Thyroid gland (tissue), 4 donors: ENCODE measurements around the gene SBDS. TPM values are rescaled to one million over a fixed set of nuclear protein-coding genes. Genes with fewer than 3 reads are reported as not detected.
A peak's percentile ranks its signal among the peaks of the same experiment; 100 is the strongest.
"Not testable (repeated sequence)": the region's sequence is repeated elsewhere in the genome, so short reads cannot be mapped to it uniquely, and the experiment has no call there.

Experiments
- DNase-seq, 2 donors: peaks; one replicate each; pipeline ENCODE4 v3.0.0-alpha.2; 2019
- H3K27ac ChIP-seq, 3 donors: fragments of 200-600 bp; sonication (generic); 1 replicate in 2 of 3; 2 replicates in 1 of 3; pipeline ENCODE4 v1.5.1; 2016 to 2019; ENCODE audit warnings: mild to moderate bottlenecking in 1 of 3, moderate library complexity in 1 of 3
- H3K27me3 ChIP-seq: fragments of 200-600 bp; sonication (generic); one replicate; pipeline ENCODE4 v1.5.1; 2019
- H3K36me3 ChIP-seq, 2 donors: fragments of 200-600 bp; sonication (generic); one replicate each; pipeline ENCODE4 v1.5.1; 2016 to 2019
- H3K4me1 ChIP-seq, 2 donors: fragments of 200-600 bp; sonication (generic); one replicate each; pipeline ENCODE4 v1.5.1; 2017 to 2019
- H3K4me3 ChIP-seq, 3 donors: fragments of 200-600 bp; sonication (generic); replicated peaks in 1 of 3; 1 replicate in 2 of 3; 2 replicates in 1 of 3; pipeline ENCODE4 v1.5.1; 2016; ENCODE audit warnings: mild to moderate bottlenecking in 1 of 3
- H3K9me3 ChIP-seq: fragments of 200-600 bp; sonication (generic); one replicate; pipeline ENCODE4 v1.5.1; 2017
- CTCF ChIP-seq, 6 experiments: fragments of 200-600 bp in 3 of 6; fragments of 450-650 bp in 3 of 6; sonication (generic) in 3 of 6; IDR thresholded peaks; one replicate each; pipeline ENCODE4 v1.5.1; 2016 to 2019; ENCODE audit warnings: antibody characterized with exemption in 6 of 6, mild to moderate bottlenecking in 2 of 6, inconsistent platforms in 1 of 6, moderate library complexity in 1 of 6
- POLR2A ChIP-seq, 2 donors: fragments of 450-650 bp; IDR thresholded peaks; one replicate each; pipeline ENCODE4 v1.6.1; 2017; ENCODE audit warnings: antibody characterized with exemption in 2 of 2, mild to moderate bottlenecking in 2 of 2, moderate library complexity in 1 of 2
- WGBS, 2 donors: methylation state at CpG; one replicate each; pipeline ENCODE4 v1.1.5; 2017; 5-methylcytosine and 5-hydroxymethylcytosine counted together
- intact Hi-C: fragments of 100-400 bp; cut with DNase I; formaldehyde crosslinking; loops from one replicate; pipeline ENCODE4 v1.15.1; 2023
- total RNA-seq, 4 donors: library from RNA; depleted of rRNA; stranded (reverse); fragments of >200 nt; gene quantifications; one replicate each; pipeline ENCODE4 v1.2.3, GENCODE V29; 2016

SBDS gene
- total RNA-seq, 4 donors from 2014 or later = 91.7 to 157 (median 115) TPM

- DNase-seq = no peak
- Histone ChIP-seq H3K4me1 (no peaks in the 10 kb centered on the region), H3K9me3 (no peaks in the 10 kb centered on the region), H3K4me3 (no peak overlapping the region), H3K27me3 (no peaks in the 10 kb centered on the region), H3K27ac (no peak overlapping the region), H3K36me3 (peaks cover 0 to 18% of the 10 kb centered on the region in 2 donors)
- WGBS, 2 donors = 88 to 94% methylated on average over 4 of the region's 4 CpGs
- TF ChIP-seq POLR2A (IDR thresholded peaks at IDR 0.05) (no peak), CTCF (IDR thresholded peaks at IDR 0.05) (no peak)
- intact Hi-C loops = no loop called here
Observed at GRCh38 chr7:67008260-67008659, 12.9 kb upstream of the SBDS start.

GRCh38 chr7:67006965-67007364 is 11.6 kb upstream of the SBDS start:
- peaks cover 0 to 9% of the 10 kb centered on the region in 2 donors for H3K36me3 ChIP-seq

GRCh38 chr7:67004145-67004544 is 8.8 kb upstream of the SBDS start:
- intact Hi-C loops, H3K27ac ChIP-seq, H3K9me3 ChIP-seq, DNase-seq, H3K4me1 ChIP-seq, H3K4me3 ChIP-seq, H3K27me3 ChIP-seq, H3K36me3 ChIP-seq: not testable (repeated sequence)
- WGBS, 2 donors = 83 to 85% methylated on average over 2 of the region's 2 CpGs

More at GRCh38 chr7:67006965-67007364, 11.6 kb upstream of the SBDS start:
- no peak for TF ChIP-seq CTCF (IDR thresholded peaks at IDR 0.05)
- no peak for TF ChIP-seq POLR2A (IDR thresholded peaks at IDR 0.05)
- WGBS, 2 donors = 94% methylated on average over 2 of the region's 2 CpGs
- H3K9me3 ChIP-seq = no peaks in the 10 kb centered on the region
- no peak overlapping the region for H3K27ac ChIP-seq
- intact Hi-C loops = no loop called here
- no peaks in the 10 kb centered on the region for H3K4me1 ChIP-seq
- no peaks in the 10 kb centered on the region for H3K27me3 ChIP-seq
- H3K4me3 ChIP-seq = no peak overlapping the region
- no peak for DNase-seq

GRCh38 chr7:67000601-67001258 is 5.3 kb upstream of the SBDS start:
- H3K9me3 ChIP-seq, H3K27me3 ChIP-seq, H3K4me3 ChIP-seq, H3K4me1 ChIP-seq, H3K27ac ChIP-seq, intact Hi-C loops, H3K36me3 ChIP-seq, DNase-seq: not testable (repeated sequence)
- WGBS, 2 donors = 43 to 51% methylated on average over 4 to 5 of the region's 5 CpGs
- peak in 3 of 6 experiments; percentile 16 to 40 (median 26) for TF ChIP-seq CTCF (IDR thresholded peaks at IDR 0.05)

GRCh38 chr7:66996444-66997191 is 1.2 kb upstream of the SBDS start, which contains the start of gene TYW1:
Gene TYW1 (plus strand): TSS chr7:66996833. CDS start chr7:66996979, 146 bp downstream.
- H3K4me1 ChIP-seq, H3K27me3 ChIP-seq, intact Hi-C loops, H3K9me3 ChIP-seq: not testable (repeated sequence)
- DNase-seq = peak; percentile 99
- Histone ChIP-seq H3K4me3 (peak within 1 kb of the TSS; percentile 49 to 75 (median 65)), H3K27ac (peak within 1 kb of the TSS; percentile 76 to 84 (median 82)), H3K36me3 (peaks cover 20 to 21% of the 10 kb centered on the region in 2 donors)
- WGBS, 2 donors = 0% methylated on average over 23 to 29 of the region's 44 CpGs
- TF ChIP-seq POLR2A (IDR thresholded peaks at IDR 0.05) = peak; percentile 36 to 82

- Histone ChIP-seq H3K36me3 (peaks cover 32 to 37% of the 10 kb centered on the region in 2 donors), H3K27ac (peak overlapping the region; percentile 93 to 98 (median 95)), H3K4me3 (peak overlapping the region in 2 of 3 donors; percentile 61 to 92)
- H3K4me1 ChIP-seq, H3K9me3 ChIP-seq, intact Hi-C loops, H3K27me3 ChIP-seq: not testable (repeated sequence)
- TF ChIP-seq POLR2A (IDR thresholded peaks at IDR 0.05) = peak in 1 of 2 donors; percentile 66
- peak in 3 of 6 experiments; percentile 21 to 35 (median 31) for TF ChIP-seq CTCF (IDR thresholded peaks at IDR 0.05)
- peak; percentile 70 to 74 for DNase-seq
- WGBS, 2 donors = 2% methylated on average over 9 of the region's 9 CpGs
Observed at GRCh38 chr7:66994691-66995049, 716 bp downstream of the SBDS start.

GRCh38 chr7:66994051-66994450 is 1.3 kb downstream of the SBDS start:
- H3K9me3 ChIP-seq, DNase-seq, H3K27me3 ChIP-seq, H3K4me1 ChIP-seq, intact Hi-C loops: not testable (repeated sequence)
- H3K27ac ChIP-seq = peak overlapping the region in 2 of 3 donors; percentile 93 to 95
- peak overlapping the region in 1 of 3 donors; percentile 92 for H3K4me3 ChIP-seq
- 59 to 73% methylated on average over 5 of the region's 5 CpGs for whole genome bisulfite sequencing, 2 donors
- H3K36me3 ChIP-seq = peaks cover 32 to 41% of the 10 kb centered on the region in 2 donors

GRCh38 chr7:66989552-66989951 is 5.8 kb downstream of the SBDS start:
- peaks cover 32 to 59% of the 10 kb centered on the region in 2 donors for H3K36me3 ChIP-seq
- 96 to 97% methylated on average over 1 of the region's 3 CpGs for WGBS, 2 donors
- intact Hi-C loops = not testable (repeated sequence)

More at GRCh38 chr7:66989552-66989951, 5.8 kb downstream of the SBDS start:
- H3K4me1 ChIP-seq, H3K27ac ChIP-seq, H3K9me3 ChIP-seq, H3K4me3 ChIP-seq, H3K27me3 ChIP-seq, DNase-seq: not testable (repeated sequence)
